IMR-90 (cell line): Measurements from ENCODE around the gene LMBRD2. TPM values are rescaled to one million over a fixed set of nuclear protein-coding genes. Genes with fewer than 3 reads are reported as not detected.

Experiments
- ATAC-seq: fragments of 200-7000 bp; cut with Tn5 transposase; 2 replicates; pipeline ENCODE4 v1.9.1; 2020; ENCODE audit warnings: low read depth, mild to moderate bottlenecking, moderate library complexity
- BruUV-seq: library from RNA; stranded (reverse); fragments of 400-500 nt; replicated peaks from 2 replicates; lab custom pipeline; 2021; lab: Mats Ljungman, UMichigan
- CTCF ChIA-PET: fragments of 300-600 bp; formaldehyde crosslinking; extraction: SDS; loops from one replicate; lab custom pipeline; 2021; ENCODE audit warnings: antibody characterized with exemption; lab: Yijun Ruan, JAX
- POLR2A ChIA-PET: fragments of 300-600 bp; sonication (Branson Sonifier 250); formaldehyde crosslinking; loops from one replicate; lab custom pipeline; 2022; ENCODE audit warnings: antibody characterized with exemption; ENCODE audit not compliant: unreplicated experiment; lab: Charles Lee
- DNase-seq: peaks from one replicate; pipeline ENCODE4 v3.0.0; 2013
- H2AFZ ChIP-seq: replicated peaks from 2 replicates; pipeline ENCODE3; 2013; ENCODE audit warnings: low read length, mild to moderate bottlenecking; ENCODE audit not compliant: poor library complexity
- H2AK5ac ChIP-seq: 2 replicates; pipeline ENCODE4 v1.6.1; 2013; ENCODE audit warnings: low read depth, low read length, inconsistent platforms
- H2AK9ac ChIP-seq: replicated peaks from 2 replicates; pipeline ENCODE3; 2013; ENCODE audit warnings: mild to moderate bottlenecking, low read depth, low read length, moderate library complexity; ENCODE audit not compliant: poor library complexity
- H2BK120ac ChIP-seq: 2 replicates; pipeline ENCODE4 v1.6.1; 2013; ENCODE audit warnings: low read depth, low read length, inconsistent platforms
- H2BK15ac ChIP-seq: 3 replicates; pipeline ENCODE4 v1.6.1; 2013; ENCODE audit warnings: low read depth, low read length, inconsistent platforms
- H2BK20ac ChIP-seq: 2 replicates; pipeline ENCODE4 v1.6.1; 2013; ENCODE audit warnings: low read depth, mild to moderate bottlenecking, inconsistent platforms, low read length, moderate library complexity
- H2BK5ac ChIP-seq: 2 replicates; pipeline ENCODE4 v1.6.1; 2013; ENCODE audit warnings: mild to moderate bottlenecking, low read depth, low read length, inconsistent platforms; ENCODE audit not compliant: poor library complexity, severe bottlenecking
- H3K14ac ChIP-seq: replicated peaks from 2 replicates; pipeline ENCODE4 v1.6.1; 2013; ENCODE audit warnings: low read depth, low read length, inconsistent platforms
- H3K18ac ChIP-seq: 2 replicates; pipeline ENCODE4 v1.6.1; 2013; ENCODE audit warnings: low read depth, low read length, control low read depth
- H3K23ac ChIP-seq: 2 replicates; pipeline ENCODE4 v1.6.1; 2013; ENCODE audit warnings: low read depth, low read length, inconsistent platforms
- H3K27ac ChIP-seq: 2 replicates; pipeline ENCODE4 v1.5.1; 2013; ENCODE audit warnings: mild to moderate bottlenecking, control low read depth, low read length; ENCODE audit not compliant: insufficient read depth
- H3K27me3 ChIP-seq: 2 replicates; pipeline ENCODE4 v1.6.1; 2013; ENCODE audit warnings: low read length; ENCODE audit not compliant: control insufficient read depth, insufficient read depth
- H3K36me3 ChIP-seq: 2 replicates; pipeline ENCODE4 v1.6.1; 2013; ENCODE audit warnings: low read length, mixed read lengths; ENCODE audit not compliant: control insufficient read depth, insufficient read depth
- H3K4ac ChIP-seq: 2 replicates; pipeline ENCODE4 v1.6.1; 2013; ENCODE audit warnings: low read depth, low read length, inconsistent platforms
- H3K4me1 ChIP-seq: 2 replicates; pipeline ENCODE4 v1.6.1; 2013; ENCODE audit warnings: low read length, mixed read lengths; ENCODE audit not compliant: control insufficient read depth, insufficient read depth
- H3K4me2 ChIP-seq: 2 replicates; pipeline ENCODE4 v1.6.1; 2013; ENCODE audit warnings: low read depth, mild to moderate bottlenecking, control low read depth, low read length, moderate library complexity
- H3K4me3 ChIP-seq: 2 replicates; pipeline ENCODE4 v1.5.1; 2013; ENCODE audit warnings: low read depth, mild to moderate bottlenecking, control low read depth, low read length, moderate library complexity; ENCODE audit not compliant: insufficient read depth
- H3K56ac ChIP-seq: 2 replicates; pipeline ENCODE4 v1.6.1; 2013; ENCODE audit warnings: low read length, inconsistent platforms; ENCODE audit not compliant: insufficient read depth; ENCODE audit errors: extremely low read depth
- H3K79me1 ChIP-seq, 2 experiments: 2 replicates each; pipeline ENCODE4 v1.6.1; 2013; ENCODE audit warnings: low read length in 2 of 2, inconsistent platforms in 1 of 2, low read depth in 1 of 2
- H3K9ac ChIP-seq: 2 replicates; pipeline ENCODE4 v1.6.1; 2013; ENCODE audit warnings: low read depth, low read length, control low read depth
- H3K9me1 ChIP-seq: 2 replicates; pipeline ENCODE4 v1.6.1; 2013; ENCODE audit warnings: low read length, inconsistent platforms; ENCODE audit not compliant: insufficient read depth
- H3K9me3 ChIP-seq: 2 replicates; pipeline ENCODE4 v1.6.1; 2013; ENCODE audit warnings: low read length; ENCODE audit not compliant: control insufficient read depth, insufficient read depth
- H4K20me1 ChIP-seq: 2 replicates; pipeline ENCODE4 v1.6.1; 2013; ENCODE audit warnings: low read length, inconsistent platforms; ENCODE audit not compliant: insufficient read depth
- H4K5ac ChIP-seq: 2 replicates; pipeline ENCODE4 v1.6.1; 2013; ENCODE audit warnings: mild to moderate bottlenecking, low read depth, low read length, control low read depth
- H4K8ac ChIP-seq, 2 experiments: 2 replicates each; pipeline ENCODE4 v1.6.1; 2013; ENCODE audit warnings: low read depth in 2 of 2, low read length in 2 of 2, control low read depth in 1 of 2, inconsistent platforms in 1 of 2
- H4K91ac ChIP-seq: 2 replicates; pipeline ENCODE4 v1.6.1; 2013; ENCODE audit warnings: low read depth, low read length, inconsistent platforms; ENCODE audit not compliant: insufficient read depth
- CEBPB ChIP-seq: IDR thresholded peaks from 2 replicates; pipeline ENCODE4 v1.6.1; 2012; ENCODE audit warnings: low read depth, low read length, improper control_type of control experiment
- CTCF ChIP-seq: conservative IDR thresholded peaks from 2 replicates; pipeline ENCODE4 v1.5.1; 2012; ENCODE audit warnings: mild to moderate bottlenecking, low read depth, low read length, improper control_type of control experiment
- POLR2A ChIP-seq: IDR thresholded peaks from 2 replicates; pipeline ENCODE4 v1.6.1; 2012; ENCODE audit warnings: mild to moderate bottlenecking, low read depth, low read length
- RAD21 ChIP-seq: IDR thresholded peaks from 2 replicates; pipeline ENCODE4 v1.6.1; 2012; ENCODE audit warnings: low read length, improper control_type of control experiment
- WGBS, 2 experiments: methylation state at CpG; one replicate each; pipeline versions ENCODE4 v1.1.5 to v1.1.7; 2013; ENCODE audit warnings: missing lambda C conversion rate in 2 of 2; ENCODE audit not compliant: insufficient read length in 1 of 2; ENCODE audit errors: extremely low coverage in 2 of 2; 5-methylcytosine and 5-hydroxymethylcytosine counted together
- dilution Hi-C: fragments of 300-500 bp; cut with HindIII; formaldehyde crosslinking; loops from one replicate; pipeline ENCODE4 v1.14.3; 2018; ENCODE audit warnings: low sequenced_read_pairs; ENCODE audit not compliant: unreplicated experiment
- in situ Hi-C: fragments of 300-500 bp; cut with MboI; formaldehyde crosslinking; loops from 3 replicates; pipeline ENCODE4 v1.14.3; 2019; ENCODE audit warnings: low sequenced_read_pairs, inconsistent platforms, mixed read lengths
- intact Hi-C: fragments of 100-400 bp; cut with micrococcal nuclease; formaldehyde crosslinking; loops from 2 replicates; pipeline ENCODE4 v1.10.0; 2022
- polyA plus RNA-seq, 3 experiments: library from polyadenylated mRNA; depleted of rRNA; stranded (reverse); fragments of >200 nt; gene quantifications; 2 replicates each; pipeline ENCODE4 v1.2.3, GENCODE V29; 2012; ENCODE audit warnings: low replicate concordance in 1 of 3
- total RNA-seq: library from RNA; depleted of rRNA; stranded (reverse); fragments of >200 nt; gene quantifications from 2 replicates; pipeline ENCODE4 v1.2.3, GENCODE V29; 2012

Gene LMBRD2
- total and polyA plus RNA-seq, 2 of the 4 experiments (the other 2 are of a cell fraction): 1.8 to 5.2 TPM

- H3K27ac ChIP-seq: peak overlapping the region; percentile 58; the same call in 1 of the 2 replicates
- H2AK5ac ChIP-seq: peak overlapping the region; percentile 13; the same call in 1 of the 2 replicates
- ChIA-PET CTCF (no interaction called here), POLR2A (no interaction called here)
- dilution Hi-C loops (no loop called here), intact Hi-C loops (no loop called here), in situ Hi-C loops (no loop called here)
- 39% methylated on average over 3 of the region's 4 CpGs; no CpG with 5 or more reads in 1 of the 2 experiments for WGBS, 2 experiments
- H3K4ac ChIP-seq: peak overlapping the region; percentile 65
- H3K36me3 ChIP-seq: peaks cover 27% of the 10 kb centered on the region
- H2AFZ ChIP-seq: no peak overlapping the region
- H3K27me3 ChIP-seq: no peaks in the 10 kb centered on the region
- H4K8ac ChIP-seq: peak overlapping the region in 1 of 2 experiments; percentile 71; a peak in 3 of 4 replicates
- ATAC-seq (no peak), DNase-seq (peak; percentile 60)
- no peaks in the 10 kb centered on the region for H4K20me1 ChIP-seq
- peak overlapping the region; percentile 33 for H3K18ac ChIP-seq
- H3K23ac ChIP-seq: peak overlapping the region; percentile 18
- no peak overlapping the region for H3K4me3 ChIP-seq
- H3K9ac ChIP-seq: no peak overlapping the region
- H4K5ac ChIP-seq: peak overlapping the region; percentile 12; the same call in 1 of the 2 replicates
- peaks cover 44 to 84% of the 10 kb centered on the region in 2 experiments for H3K79me1 ChIP-seq
- peak overlapping the region; percentile 75 for H2BK5ac ChIP-seq
- H2AK9ac ChIP-seq: peak overlapping the region; percentile 63
- peaks cover 20% of the 10 kb centered on the region for H3K4me1 ChIP-seq
- peak overlapping the region; percentile 10 for H2BK120ac ChIP-seq
- no peak overlapping the region for H3K56ac ChIP-seq
- TF ChIP-seq CTCF (no peak), RAD21 (no peak), CEBPB (peak; percentile 69; the same call in 1 of the 2 replicates), POLR2A (no peak)
- H2BK20ac ChIP-seq: peak overlapping the region; percentile 15
- peak overlapping the region; percentile 27 for H3K4me2 ChIP-seq
- peak overlapping the region; percentile 70 for H4K91ac ChIP-seq
- BruUV-seq: no TSS peak
- no peak overlapping the region for H2BK15ac ChIP-seq
- H3K9me3 ChIP-seq: no peaks in the 10 kb centered on the region
- H3K14ac ChIP-seq: no peak overlapping the region
- peaks cover 3% of the 10 kb centered on the region; the same call in 1 of the 2 replicates for H3K9me1 ChIP-seq
These were observed 4.5 kb upstream of the LMBRD2 start for GRCh38 chr5:36156121-36156601.
